NT2/D1 (cell line): ENCODE data around the gene PDE6D.
A peak's percentile ranks its signal among the peaks of the same experiment; 100 is the strongest.

Experiments
- DNase-seq: peaks from one replicate; pipeline ENCODE4 v3.0.0-alpha.2; 2011; ENCODE audit warnings: low read depth, low spot score
- H3K27me3 ChIP-seq: 2 replicates; pipeline ENCODE4 v1.6.0; 2011; ENCODE audit warnings: mild to moderate bottlenecking; ENCODE audit not compliant: insufficient read length, insufficient read depth
- H3K36me3 ChIP-seq: 2 replicates; pipeline ENCODE4 v1.6.1; 2011; ENCODE audit warnings: mild to moderate bottlenecking, low read length, mixed read lengths; ENCODE audit not compliant: insufficient read depth, insufficient read length
- H3K4me1 ChIP-seq: 2 replicates; pipeline ENCODE4 v1.5.1; 2011; ENCODE audit not compliant: insufficient read depth, insufficient read length
- H3K4me3 ChIP-seq: 2 replicates; pipeline ENCODE4 v1.5.1; 2011; ENCODE audit warnings: low read depth; ENCODE audit not compliant: insufficient read length
- H3K9ac ChIP-seq: 2 replicates; pipeline ENCODE4 v1.6.0; 2011; ENCODE audit warnings: low read depth; ENCODE audit not compliant: insufficient read length
- H3K9me3 ChIP-seq: 2 replicates; pipeline ENCODE4 v1.5.1; 2011; ENCODE audit warnings: mild to moderate bottlenecking, low read length; ENCODE audit not compliant: insufficient read depth
- SUZ12 ChIP-seq: IDR thresholded peaks from 2 replicates; pipeline ENCODE4 v1.6.1; 2011; ENCODE audit not compliant: insufficient read length, insufficient read depth; ENCODE audit errors: extremely low read depth
- YY1 ChIP-seq: IDR thresholded peaks from 2 replicates; pipeline ENCODE4 v1.6.1; 2011; ENCODE audit not compliant: insufficient read length, insufficient read depth
- ZNF274 ChIP-seq: IDR thresholded peaks from 2 replicates; pipeline ENCODE4 v1.6.1; 2011; ENCODE audit warnings: mild to moderate bottlenecking, low read depth, low read length

PDE6D gene

GRCh38 chr2:231803501-231804138 is 22.5 kb upstream of the PDE6D start:
- Histone ChIP-seq H3K9ac (no peak overlapping the region), H3K9me3 (no peaks in the 10 kb centered on the region), H3K4me1 (peaks cover 2% of the 10 kb centered on the region), H3K36me3 (peaks cover 76% of the 10 kb centered on the region), H3K4me3 (no peak overlapping the region), H3K27me3 (no peaks in the 10 kb centered on the region)
- TF ChIP-seq ZNF274 (no peak), YY1 (no peak), SUZ12 (no peak)
- no peak for DNase-seq

- no peaks in the 10 kb centered on the region for H3K27me3 ChIP-seq
- H3K4me3 ChIP-seq, result no peak overlapping the region
- no peak for TF ChIP-seq SUZ12
- no peak for TF ChIP-seq YY1
- TF ChIP-seq ZNF274, result no peak
- no peaks in the 10 kb centered on the region for H3K9me3 ChIP-seq
- no peak overlapping the region for H3K9ac ChIP-seq
- peak; percentile 43 for DNase-seq
- peaks cover 2% of the 10 kb centered on the region for H3K4me1 ChIP-seq
- H3K36me3 ChIP-seq, result peaks cover 74% of the 10 kb centered on the region
These were observed 19.5 kb upstream of the PDE6D start for GRCh38 chr2:231800493-231801091.

GRCh38 chr2:231795525-231796327 is 14.6 kb upstream of the PDE6D start:
- no peak overlapping the region for H3K4me3 ChIP-seq
- no peaks in the 10 kb centered on the region for H3K4me1 ChIP-seq
- H3K9ac ChIP-seq, result no peak overlapping the region
- H3K27me3 ChIP-seq, result no peaks in the 10 kb centered on the region
- TF ChIP-seq SUZ12, result no peak
- H3K9me3 ChIP-seq, result no peaks in the 10 kb centered on the region
- DNase-seq, result no peak
- H3K36me3 ChIP-seq, result peaks cover 79% of the 10 kb centered on the region

GRCh38 chr2:231794383-231794782 is 13.3 kb upstream of the PDE6D start:
- no peak for DNase-seq
- Histone ChIP-seq H3K9ac (no peak overlapping the region), H3K4me1 (no peaks in the 10 kb centered on the region), H3K9me3 (no peaks in the 10 kb centered on the region), H3K27me3 (no peaks in the 10 kb centered on the region), H3K4me3 (no peak overlapping the region), H3K36me3 (peaks cover 76% of the 10 kb centered on the region)
- TF ChIP-seq SUZ12 (no peak), YY1 (no peak), ZNF274 (no peak)

- TF ChIP-seq YY1, result no peak
- TF ChIP-seq SUZ12, result no peak
- TF ChIP-seq ZNF274, result no peak
- Histone ChIP-seq H3K27me3 (no peaks in the 10 kb centered on the region), H3K9me3 (no peaks in the 10 kb centered on the region), H3K4me3 (no peak overlapping the region), H3K4me1 (no peaks in the 10 kb centered on the region), H3K36me3 (peaks cover 69% of the 10 kb centered on the region), H3K9ac (no peak overlapping the region)
- no peak for DNase-seq
These were observed 10.0 kb upstream of the PDE6D start for GRCh38 chr2:231791107-231791506.

GRCh38 chr2:231786917-231787292 is 5.8 kb upstream of the PDE6D start:
- Histone ChIP-seq H3K4me3 (peak overlapping the region; percentile 93), H3K4me1 (peaks cover 2% of the 10 kb centered on the region), H3K27me3 (no peaks in the 10 kb centered on the region), H3K36me3 (peaks cover 38% of the 10 kb centered on the region), H3K9me3 (no peaks in the 10 kb centered on the region), H3K9ac (peak overlapping the region; percentile 92)
- TF ChIP-seq ZNF274 (no peak), SUZ12 (no peak), YY1 (no peak)
- no peak for DNase-seq

GRCh38 chr2:231786177-231786916 is 5.3 kb upstream of the PDE6D start, which contains the start of gene COPS7B:
TSS of gene COPS7B (plus strand) at chr2:231786445. CDS start at chr2:231788571, 2,126 bp downstream.
- no peaks in the 10 kb centered on the region for H3K9me3 ChIP-seq
- peak within 1 kb of the TSS; percentile 93 for H3K4me3 ChIP-seq
- H3K9ac ChIP-seq, result peak within 1 kb of the TSS; percentile 92
- H3K27me3 ChIP-seq, result no peaks in the 10 kb centered on the region
- peaks cover 33% of the 10 kb centered on the region for H3K36me3 ChIP-seq
- TF ChIP-seq SUZ12, result no peak
- TF ChIP-seq YY1, result peak; percentile 57
- H3K4me1 ChIP-seq, result peaks cover 2% of the 10 kb centered on the region
- DNase-seq, result peak; percentile 94
